Neural cell (in vitro differentiated cells): ENCODE data around the gene EMID1. TPM values are rescaled to one million over a fixed set of nuclear protein-coding genes. Genes with fewer than 3 reads are reported as not detected.

Experiments used
- H2AFZ ChIP-seq: fragments of 200-600, 300-800 bp; sonication (generic), shearing (Covaris generic); 2 replicates; pipeline ENCODE4 v1.6.0; 2014; ENCODE audit warnings: low read depth, mild to moderate bottlenecking, antibody characterized with exemption, low read length, moderate library complexity
- H3F3A ChIP-seq: fragments of 200-600 bp; shearing (Covaris generic); 2 replicates; pipeline ENCODE4 v1.6.1; 2016; ENCODE audit warnings: mild to moderate bottlenecking, moderate library complexity, mixed read lengths, antibody characterized with exemption, low read length; ENCODE audit not compliant: insufficient read depth, poor library complexity, severe bottlenecking
- H3K27ac ChIP-seq: fragments of 200-600, 300-800 bp; sonication (generic), shearing (Covaris generic); 2 replicates; pipeline ENCODE4 v1.5.1; 2014; ENCODE audit warnings: mild to moderate bottlenecking, low read length, moderate library complexity
- H3K27me3 ChIP-seq: fragments of 300-800, 200-600 bp; sonication (generic), shearing (Covaris generic); 2 replicates; pipeline ENCODE4 v1.6.0; 2014; ENCODE audit warnings: mild to moderate bottlenecking, low read depth, low read length, moderate library complexity; ENCODE audit not compliant: insufficient read depth
- H3K36me3 ChIP-seq: fragments of 300-800, 200-600 bp; sonication (generic), shearing (Covaris generic); 2 replicates; pipeline ENCODE4 v1.5.1; 2014; ENCODE audit warnings: mild to moderate bottlenecking, antibody characterized with exemption, low read length, moderate library complexity; ENCODE audit not compliant: insufficient read depth
- H3K4me2 ChIP-seq: fragments of 300-800, 200-600 bp; sonication (generic), shearing (Covaris generic); 2 replicates; pipeline ENCODE4 v1.6.0; 2014; ENCODE audit warnings: mild to moderate bottlenecking, low read length
- H3K4me3 ChIP-seq: fragments of 300-800, 200-600 bp; sonication (generic), shearing (Covaris generic); 2 replicates; pipeline ENCODE4 v1.5.1; 2014; ENCODE audit warnings: mild to moderate bottlenecking, low read length, moderate library complexity
- H3K79me2 ChIP-seq: fragments of 200-600 bp; shearing (Covaris generic); replicated peaks from 2 replicates; pipeline ENCODE4 v1.6.0; 2014; ENCODE audit warnings: mild to moderate bottlenecking, low read length, moderate library complexity; ENCODE audit not compliant: insufficient read depth
- H3K9ac ChIP-seq: fragments of 300-800, 200-600 bp; sonication (generic), shearing (Covaris generic); 2 replicates; pipeline ENCODE4 v1.6.1; 2016; ENCODE audit warnings: mild to moderate bottlenecking, low read length, mixed read lengths
- H3K9me2 ChIP-seq: fragments of 200-600 bp; shearing (Covaris generic); 2 replicates; pipeline ENCODE4 v1.6.1; 2016; ENCODE audit warnings: mild to moderate bottlenecking, low read length, mixed read lengths; ENCODE audit not compliant: insufficient read depth
- H3K9me3 ChIP-seq: fragments of 200-600, 300-800 bp; sonication (generic), shearing (Covaris generic); 2 replicates; pipeline ENCODE4 v1.6.1; 2016; ENCODE audit warnings: mild to moderate bottlenecking, mixed run types, low read length, moderate library complexity, mixed read lengths
- H4K20me1 ChIP-seq: fragments of 200-600 bp; shearing (Covaris generic); 2 replicates; pipeline ENCODE4 v1.6.1; 2016; ENCODE audit warnings: mild to moderate bottlenecking, mixed run types; ENCODE audit not compliant: insufficient read depth
- EP300 ChIP-seq: fragments of 450-650 bp; conservative IDR thresholded peaks from 2 replicates; pipeline ENCODE4 v1.6.1; 2014; ENCODE audit warnings: antibody characterized with exemption, mild to moderate bottlenecking, moderate library complexity; ENCODE audit not compliant: poor library complexity, severe bottlenecking
- EZH2 ChIP-seq: fragments of 200-600, 300-800 bp; shearing (Covaris generic), sonication (generic); IDR thresholded peaks from 2 replicates; pipeline ENCODE4 v1.6.1; 2014; ENCODE audit warnings: antibody characterized with exemption, low read length, borderline replicate concordance, mild to moderate bottlenecking; ENCODE audit not compliant: insufficient read depth, poor library complexity, severe bottlenecking
- MXI1 ChIP-seq: fragments of 450-650 bp; conservative IDR thresholded peaks from 2 replicates; pipeline ENCODE4 v1.6.1; 2014; ENCODE audit warnings: antibody characterized with exemption, mild to moderate bottlenecking; ENCODE audit not compliant: poor library complexity, severe bottlenecking
- POLR2AphosphoS5 ChIP-seq: IDR thresholded peaks from 2 replicates; pipeline ENCODE4 v1.6.1; 2012
- RAD21 ChIP-seq: fragments of 450-650 bp; conservative IDR thresholded peaks from 2 replicates; pipeline ENCODE4 v1.6.1; 2014; ENCODE audit warnings: antibody characterized with exemption, mild to moderate bottlenecking, moderate library complexity
- SMC3 ChIP-seq: fragments of 450-650 bp; conservative IDR thresholded peaks from 2 replicates; pipeline ENCODE4 v1.6.1; 2014; ENCODE audit warnings: antibody characterized with exemption, mild to moderate bottlenecking, moderate library complexity; ENCODE audit not compliant: poor library complexity
- TAF1 ChIP-seq: IDR thresholded peaks from 2 replicates; pipeline ENCODE4 v1.6.1; 2012; ENCODE audit warnings: low read depth
- polyA plus RNA-seq: library from polyadenylated mRNA; depleted of rRNA; stranded (reverse); fragments of >200 nt; gene quantifications from 2 replicates; pipeline ENCODE4 v1.2.3, GENCODE V29; 2014
- TF ChIP-seq, protein P1 (sequence below): fragments of 450-650 bp; IDR thresholded peaks from 2 replicates; pipeline ENCODE4 v1.5.1; 2014; ENCODE audit warnings: antibody characterized with exemption, mild to moderate bottlenecking, moderate library complexity; ENCODE audit not compliant: poor library complexity, severe bottlenecking
- TF ChIP-seq, protein P2 (sequence below): IDR thresholded peaks from 2 replicates; pipeline ENCODE4 v1.6.1; 2012; ENCODE audit warnings: borderline replicate concordance

EMID1 gene
- polyA plus RNA-seq, 1 donor from 2014 or later: 14.1 TPM

DNA sequence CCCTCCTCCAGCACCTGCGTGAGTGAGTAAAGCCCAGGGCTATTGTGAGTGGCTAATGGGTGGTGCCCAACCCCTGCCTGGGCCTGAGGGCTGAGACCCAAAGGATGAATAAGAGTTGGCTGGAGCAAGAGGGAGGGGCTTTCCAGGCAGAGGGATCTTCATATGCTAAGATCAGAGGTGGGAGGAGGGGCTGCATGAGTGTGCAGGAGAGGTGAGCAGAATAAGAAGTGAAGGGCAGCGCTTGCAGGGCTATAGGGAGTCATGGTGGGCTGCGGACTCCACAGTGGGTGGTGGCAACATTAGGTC, 3.9 kb downstream of the EMID1 start:
- Histone ChIP-seq H3K36me3 (no peaks in the 10 kb centered on the region), H3K9ac (no peak overlapping the region), H3K27ac (no peak overlapping the region), H3K4me3 (no peak overlapping the region), H4K20me1 (no peaks in the 10 kb centered on the region), H2AFZ (no peak overlapping the region), H3K9me2 (no peaks in the 10 kb centered on the region), H3K9me3 (no peaks in the 10 kb centered on the region), H3K79me2 (no peaks in the 10 kb centered on the region), H3K4me2 (no peak overlapping the region), H3F3A (no peaks in the 10 kb centered on the region), H3K27me3 (no peaks in the 10 kb centered on the region)
- TF ChIP-seq SMC3 (no peak), MXI1 (no peak), POLR2AphosphoS5 (no peak), RAD21 (no peak), EZH2 (no peak)
- TF ChIP-seq, protein P1, sequence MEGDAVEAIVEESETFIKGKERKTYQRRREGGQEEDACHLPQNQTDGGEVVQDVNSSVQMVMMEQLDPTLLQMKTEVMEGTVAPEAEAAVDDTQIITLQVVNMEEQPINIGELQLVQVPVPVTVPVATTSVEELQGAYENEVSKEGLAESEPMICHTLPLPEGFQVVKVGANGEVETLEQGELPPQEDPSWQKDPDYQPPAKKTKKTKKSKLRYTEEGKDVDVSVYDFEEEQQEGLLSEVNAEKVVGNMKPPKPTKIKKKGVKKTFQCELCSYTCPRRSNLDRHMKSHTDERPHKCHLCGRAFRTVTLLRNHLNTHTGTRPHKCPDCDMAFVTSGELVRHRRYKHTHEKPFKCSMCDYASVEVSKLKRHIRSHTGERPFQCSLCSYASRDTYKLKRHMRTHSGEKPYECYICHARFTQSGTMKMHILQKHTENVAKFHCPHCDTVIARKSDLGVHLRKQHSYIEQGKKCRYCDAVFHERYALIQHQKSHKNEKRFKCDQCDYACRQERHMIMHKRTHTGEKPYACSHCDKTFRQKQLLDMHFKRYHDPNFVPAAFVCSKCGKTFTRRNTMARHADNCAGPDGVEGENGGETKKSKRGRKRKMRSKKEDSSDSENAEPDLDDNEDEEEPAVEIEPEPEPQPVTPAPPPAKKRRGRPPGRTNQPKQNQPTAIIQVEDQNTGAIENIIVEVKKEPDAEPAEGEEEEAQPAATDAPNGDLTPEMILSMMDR: no peak

DNA sequence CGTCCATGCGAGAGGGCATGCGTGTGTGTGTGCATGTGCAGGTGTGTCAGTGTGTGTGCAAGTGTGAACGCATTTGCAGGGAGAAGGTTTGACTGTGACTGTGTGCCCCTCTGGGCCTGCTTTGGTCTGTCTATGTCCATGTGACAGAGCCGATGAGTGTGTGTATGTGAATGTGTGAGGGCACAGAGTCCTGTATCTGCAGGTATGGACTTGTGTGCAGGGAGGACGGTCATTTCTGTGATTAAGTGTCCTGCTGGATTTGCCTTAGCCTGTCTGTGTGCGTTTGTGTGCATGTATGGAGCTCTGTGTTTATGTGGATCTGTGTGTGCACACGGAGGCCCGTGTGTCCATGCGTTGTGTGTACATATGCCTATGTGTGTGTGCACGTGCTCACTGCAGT, 5.4 kb downstream of the EMID1 start:
- H3K27me3 ChIP-seq: no peaks in the 10 kb centered on the region
- H4K20me1 ChIP-seq: no peaks in the 10 kb centered on the region
- no peak overlapping the region for H3K4me2 ChIP-seq
- H3K4me3 ChIP-seq: no peak overlapping the region
- H3K27ac ChIP-seq: no peak overlapping the region
- no peaks in the 10 kb centered on the region for H3K36me3 ChIP-seq
- no peaks in the 10 kb centered on the region for H3K79me2 ChIP-seq
- no peaks in the 10 kb centered on the region for H3K9me2 ChIP-seq
- H2AFZ ChIP-seq: no peak overlapping the region
- no peaks in the 10 kb centered on the region for H3K9me3 ChIP-seq
- TF ChIP-seq MXI1 (no peak), EP300 (no peak), TAF1 (no peak), SMC3 (no peak), POLR2AphosphoS5 (no peak), RAD21 (no peak), EZH2 (no peak)
- TF ChIP-seq, protein P2, sequence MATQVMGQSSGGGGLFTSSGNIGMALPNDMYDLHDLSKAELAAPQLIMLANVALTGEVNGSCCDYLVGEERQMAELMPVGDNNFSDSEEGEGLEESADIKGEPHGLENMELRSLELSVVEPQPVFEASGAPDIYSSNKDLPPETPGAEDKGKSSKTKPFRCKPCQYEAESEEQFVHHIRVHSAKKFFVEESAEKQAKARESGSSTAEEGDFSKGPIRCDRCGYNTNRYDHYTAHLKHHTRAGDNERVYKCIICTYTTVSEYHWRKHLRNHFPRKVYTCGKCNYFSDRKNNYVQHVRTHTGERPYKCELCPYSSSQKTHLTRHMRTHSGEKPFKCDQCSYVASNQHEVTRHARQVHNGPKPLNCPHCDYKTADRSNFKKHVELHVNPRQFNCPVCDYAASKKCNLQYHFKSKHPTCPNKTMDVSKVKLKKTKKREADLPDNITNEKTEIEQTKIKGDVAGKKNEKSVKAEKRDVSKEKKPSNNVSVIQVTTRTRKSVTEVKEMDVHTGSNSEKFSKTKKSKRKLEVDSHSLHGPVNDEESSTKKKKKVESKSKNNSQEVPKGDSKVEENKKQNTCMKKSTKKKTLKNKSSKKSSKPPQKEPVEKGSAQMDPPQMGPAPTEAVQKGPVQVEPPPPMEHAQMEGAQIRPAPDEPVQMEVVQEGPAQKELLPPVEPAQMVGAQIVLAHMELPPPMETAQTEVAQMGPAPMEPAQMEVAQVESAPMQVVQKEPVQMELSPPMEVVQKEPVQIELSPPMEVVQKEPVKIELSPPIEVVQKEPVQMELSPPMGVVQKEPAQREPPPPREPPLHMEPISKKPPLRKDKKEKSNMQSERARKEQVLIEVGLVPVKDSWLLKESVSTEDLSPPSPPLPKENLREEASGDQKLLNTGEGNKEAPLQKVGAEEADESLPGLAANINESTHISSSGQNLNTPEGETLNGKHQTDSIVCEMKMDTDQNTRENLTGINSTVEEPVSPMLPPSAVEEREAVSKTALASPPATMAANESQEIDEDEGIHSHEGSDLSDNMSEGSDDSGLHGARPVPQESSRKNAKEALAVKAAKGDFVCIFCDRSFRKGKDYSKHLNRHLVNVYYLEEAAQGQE: no peak
- TF ChIP-seq, protein P1: no peak
- H3K9ac ChIP-seq: no peak overlapping the region
- H3F3A ChIP-seq: no peaks in the 10 kb centered on the region
